Stromal cell of bone marrow (primary cell): ENCODE data around the gene YPEL1.
A peak's percentile ranks its signal among the peaks of the same experiment; 100 is the strongest.

Experiments used
- DNase-seq: peaks from one replicate; pipeline ENCODE4 v3.0.0-alpha.2; 2012; ENCODE audit warnings: low read depth

Gene YPEL1

GRCh38 chr22:21652547-21653545, 82.7 kb downstream of the YPEL1 start:
- no peak for DNase-seq

GRCh38 chr22:21652010-21652546, 83.5 kb downstream of the YPEL1 start:
- peak; percentile 78 for DNase-seq

- no peak for DNase-seq
Measured at GRCh38 chr22:21651521-21652009, 84.0 kb downstream of the YPEL1 start.

- DNase-seq: no peak
Measured at GRCh38 chr22:21650823-21651520, 84.6 kb downstream of the YPEL1 start.

- no peak for DNase-seq
Measured at GRCh38 chr22:21650280-21650679, 85.3 kb downstream of the YPEL1 start.
